GM21515 (cell line): ENCODE results near the gene WNT9B.

Source experiments
- ATAC-seq: cut with Tn5 transposase; IDR thresholded peaks from one replicate; pipeline ENCODE4 v1.9.1; 2021; ENCODE audit not compliant: unreplicated experiment

Gene WNT9B, protein sequence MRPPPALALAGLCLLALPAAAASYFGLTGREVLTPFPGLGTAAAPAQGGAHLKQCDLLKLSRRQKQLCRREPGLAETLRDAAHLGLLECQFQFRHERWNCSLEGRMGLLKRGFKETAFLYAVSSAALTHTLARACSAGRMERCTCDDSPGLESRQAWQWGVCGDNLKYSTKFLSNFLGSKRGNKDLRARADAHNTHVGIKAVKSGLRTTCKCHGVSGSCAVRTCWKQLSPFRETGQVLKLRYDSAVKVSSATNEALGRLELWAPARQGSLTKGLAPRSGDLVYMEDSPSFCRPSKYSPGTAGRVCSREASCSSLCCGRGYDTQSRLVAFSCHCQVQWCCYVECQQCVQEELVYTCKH

GRCh38 chr17:46851029-46851741 is at the start of gene WNT9B:
Gene WNT9B, plus strand, starts transcription at chr17:46851583. Its CDS starts 56 bp downstream, at chr17:46851639.
- no peak for ATAC-seq

- ATAC-seq, result no peak
Measured at GRCh38 chr17:46802800-46803199, 48.6 kb upstream of the WNT9B start.

GRCh38 chr17:46803544-46803943 is 47.8 kb upstream of the WNT9B start:
- ATAC-seq, result no peak

GRCh38 chr17:46805771-46806170 is 45.6 kb upstream of the WNT9B start:
- ATAC-seq, result no peak

- ATAC-seq, result no peak
Measured at GRCh38 chr17:46809110-46809571, 42.2 kb upstream of the WNT9B start.

GRCh38 chr17:46810837-46811236 is 40.5 kb upstream of the WNT9B start:
- no peak for ATAC-seq

DNA sequence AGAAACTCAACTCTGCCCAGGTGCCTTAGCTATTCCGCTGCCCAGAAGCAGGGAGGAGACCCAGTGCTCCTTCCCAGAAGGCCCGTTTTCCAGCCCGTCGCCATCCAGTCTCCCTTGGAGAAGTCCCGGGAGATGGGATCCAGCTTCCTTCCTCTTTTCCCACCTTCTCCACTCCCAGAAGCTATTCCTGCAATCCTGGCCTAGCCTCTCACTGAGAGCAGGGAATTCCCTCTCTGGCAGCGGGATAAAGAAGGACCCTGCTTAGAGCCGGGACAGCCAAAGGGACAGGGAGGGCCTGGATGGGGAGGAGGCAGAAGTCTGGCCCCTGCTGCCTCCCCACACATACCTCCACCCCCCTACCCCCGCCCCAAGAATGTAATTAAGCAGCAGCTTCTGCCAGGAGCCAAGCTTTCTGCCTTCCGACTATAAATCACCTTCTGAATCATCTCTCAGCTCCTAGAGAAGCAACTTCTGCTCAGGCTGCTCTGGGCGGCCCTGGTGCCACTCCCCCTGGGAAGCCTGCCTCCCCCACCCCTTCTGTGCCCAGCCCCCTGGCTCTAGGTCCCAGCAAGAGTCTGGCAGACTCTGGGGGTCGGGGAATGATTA is 39.3 kb upstream of the WNT9B start:
- ATAC-seq, result no peak

GRCh38 chr17:46812624-46813318 is 38.6 kb upstream of the WNT9B start:
- no peak for ATAC-seq

GRCh38 chr17:46813920-46814319 is 37.5 kb upstream of the WNT9B start:
- ATAC-seq, result no peak

GRCh38 chr17:46814446-46814845 is 36.9 kb upstream of the WNT9B start:
- no peak for ATAC-seq

GRCh38 chr17:46815474-46816353 is 35.7 kb upstream of the WNT9B start:
- no peak for ATAC-seq

DNA sequence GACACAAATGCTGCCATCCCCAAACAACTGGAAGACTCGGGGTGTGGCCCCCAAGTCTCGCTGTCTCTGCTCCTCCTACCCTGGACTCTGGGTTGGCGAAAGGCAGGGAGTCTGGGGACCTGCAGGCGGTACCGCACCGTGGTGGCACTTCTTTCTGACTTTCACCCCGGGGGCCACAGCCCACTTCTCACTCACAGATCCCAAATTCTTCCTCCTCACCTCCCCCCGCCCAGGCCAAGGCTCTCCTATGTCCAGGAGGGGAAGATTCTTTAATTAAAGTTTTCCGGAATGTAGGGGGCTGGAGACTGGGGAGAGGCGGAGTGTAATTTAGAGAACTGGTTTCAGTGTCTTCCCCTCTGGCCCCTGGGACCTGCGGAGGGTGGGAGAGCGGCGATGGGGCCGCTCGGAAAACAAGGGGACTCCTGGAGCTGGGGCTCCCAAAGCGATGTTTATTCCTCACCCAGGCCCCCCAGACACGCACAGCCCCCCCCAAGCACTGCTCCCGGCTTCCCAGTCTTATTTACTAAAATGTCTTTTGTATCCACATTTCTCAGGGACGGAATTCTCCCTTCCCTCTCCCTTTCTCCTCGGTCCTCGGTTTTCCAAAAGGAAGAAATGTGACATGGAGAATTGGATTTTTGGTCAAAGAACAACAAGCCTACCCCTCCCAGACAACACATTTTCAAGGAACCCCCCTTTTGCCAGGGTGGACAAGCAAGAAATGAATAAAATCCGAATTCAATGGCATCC is 34.1 kb upstream of the WNT9B start:
- no peak for ATAC-seq

GRCh38 chr17:46817901-46818209 is 33.5 kb upstream of the WNT9B start:
- no peak for ATAC-seq

DNA sequence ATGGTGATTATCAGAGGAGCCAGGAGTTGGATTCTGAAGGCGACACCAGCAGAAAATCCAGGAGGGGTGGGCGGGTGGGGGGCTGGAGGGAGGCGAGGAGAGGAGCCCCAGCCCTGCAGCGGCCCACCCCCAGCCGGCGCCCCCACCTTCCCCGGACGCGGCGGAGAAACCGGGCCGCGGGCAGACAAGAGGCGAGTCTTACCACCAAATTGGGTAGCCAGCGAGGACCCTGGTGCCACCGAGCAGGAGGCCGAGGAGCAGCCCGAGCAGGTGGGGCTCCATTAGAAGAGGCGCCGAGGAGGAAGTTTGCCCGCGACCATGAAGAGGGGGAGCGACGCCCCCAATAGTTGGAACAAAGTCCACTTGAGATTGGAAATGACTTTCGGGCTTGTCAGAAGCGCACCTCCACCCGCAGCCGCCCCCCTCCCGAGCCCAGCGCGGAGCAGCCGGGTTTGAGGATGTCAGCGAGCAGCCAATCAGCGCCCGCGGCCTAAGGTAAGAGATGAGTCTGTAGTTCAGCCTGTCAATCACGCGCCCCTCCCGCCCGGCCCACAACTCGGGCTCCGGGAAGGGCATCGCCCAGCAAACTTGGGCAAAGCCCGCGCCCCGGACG is 33.0 kb upstream of the WNT9B start, which contains the start of gene WNT3:
WNT3 (minus strand) TSS at position 377 of the 613 bp plus-strand sequence; CDS start at position 282, 95 bp downstream.
- ATAC-seq, result no peak

- ATAC-seq, result no peak
Measured at GRCh38 chr17:46818929-46819859, 32.2 kb upstream of the WNT9B start.

DNA sequence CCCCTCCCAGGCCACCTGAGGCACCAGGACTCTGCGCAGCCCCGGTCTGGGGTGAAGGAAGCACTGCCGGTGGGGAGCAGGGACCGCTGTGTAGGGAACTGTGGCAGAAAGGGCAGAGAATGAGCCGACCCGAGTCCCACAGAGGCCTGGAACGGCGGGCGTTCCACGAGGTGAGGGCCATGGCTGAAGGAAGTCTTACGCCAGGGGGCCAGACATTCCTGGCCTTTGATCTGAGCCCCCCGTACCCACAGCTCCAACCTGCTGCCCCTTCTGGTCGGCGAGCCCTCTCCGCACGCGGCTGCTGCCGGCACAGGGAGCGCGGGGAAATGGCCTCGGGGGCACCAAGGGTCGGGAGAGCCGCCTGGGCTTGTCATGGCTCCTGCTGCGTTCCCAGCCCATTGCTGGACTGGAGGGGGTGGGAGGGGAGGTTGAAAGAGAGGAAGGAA is 31.5 kb upstream of the WNT9B start:
- no peak for ATAC-seq

- no peak for ATAC-seq
Measured at GRCh38 chr17:46820592-46821450, 30.6 kb upstream of the WNT9B start.
